A549 (cell line): Measurements from ENCODE around the gene VSTM4. TPM values are rescaled to one million over a fixed set of nuclear protein-coding genes. Genes with fewer than 3 reads are reported as not detected.

Source experiments
- ATAC-seq, 2 experiments: fragments of 200-7000 bp in 1 of 2; fragments of >200 bp in 1 of 2; cut with Nextera tagmentation in 1 of 2; cut with Tn5 transposase in 1 of 2; 3 replicates each; pipeline versions ENCODE4 v1.8.0 to v1.9.1; 2018 to 2020; ENCODE audit warnings: mild to moderate bottlenecking in 1 of 2, moderate library complexity in 1 of 2
- CTCF ChIA-PET: fragments of 300-600 bp; sonication (Branson Sonifier 250); formaldehyde crosslinking; extraction: SDS; loops from one replicate; lab custom pipeline; 2021; ENCODE audit warnings: antibody characterized with exemption, inconsistent platforms; lab: Yijun Ruan, JAX
- POLR2A ChIA-PET: fragments of 350-600 bp; formaldehyde crosslinking; extraction: SDS; loops from one replicate; lab custom pipeline; 2021; ENCODE audit warnings: antibody characterized with exemption, inconsistent platforms; lab: Yijun Ruan, JAX
- DNase-seq, 2 experiments: peaks; one replicate each; pipeline versions ENCODE4 v3.0.0 to v3.0.0-alpha.2; 2011 to 2016; ENCODE audit warnings: low read depth in 1 of 2, low spot score in 1 of 2
- FAIRE-seq: peaks from 2 replicates; lab custom pipeline; 2011; peaks lifted over from hg19 to GRCh38; lab: Jason Lieb, UNC
- H3K27ac ChIP-seq, 2 experiments: fragments of >200 bp; sonication (Bioruptor Twin); formaldehyde crosslinking; 3 replicates each; pipeline ENCODE4 v1.5.1; 2016 to 2017
- H3K4me1 ChIP-seq: fragments of >200 bp; sonication (Bioruptor Twin); formaldehyde crosslinking; 3 replicates; pipeline ENCODE4 v1.6.1; 2016
- H3K4me2 ChIP-seq: fragments of >200 bp; sonication (Bioruptor Twin); formaldehyde crosslinking; 3 replicates; pipeline ENCODE4 v1.6.1; 2016
- H3K4me3 ChIP-seq: fragments of >200 bp; sonication (Bioruptor Twin); formaldehyde crosslinking; 3 replicates; pipeline ENCODE4 v1.5.1; 2016
- H3K9me3 ChIP-seq: fragments of >200 bp; sonication (Bioruptor Twin); formaldehyde crosslinking; 3 replicates; pipeline ENCODE4 v1.6.1; 2016
- BHLHE40 ChIP-seq: IDR thresholded peaks from 2 replicates; pipeline ENCODE4 v1.6.1; 2012; ENCODE audit warnings: low read depth, low read length, inconsistent platforms
- CBX2 ChIP-seq: fragments of 200-600 bp; sonication (generic); IDR thresholded peaks from 2 replicates; pipeline ENCODE4 v1.6.1; 2016; ENCODE audit warnings: low read depth, mild to moderate bottlenecking, borderline replicate concordance
- CHD2 ChIP-seq: fragments of 150-350 bp; IDR thresholded peaks from 2 replicates; pipeline ENCODE4 v1.6.1; 2014; ENCODE audit warnings: low read length; ENCODE audit not compliant: partially characterized antibody
- E2F6 ChIP-seq: IDR thresholded peaks from 2 replicates; pipeline ENCODE4 v1.6.1; 2012; ENCODE audit warnings: low read depth, borderline replicate concordance
- ELK1 ChIP-seq: fragments of 150-350 bp; IDR thresholded peaks from 2 replicates; pipeline ENCODE4 v1.6.1; 2014; ENCODE audit warnings: low read depth, mild to moderate bottlenecking, low read length
- HOXB5 ChIP-seq: fragments of 250-450 bp; sonication (Bioruptor Pico); IDR thresholded peaks from 2 replicates; pipeline ENCODE4 v1.5.0; 2020; ENCODE audit warnings: mild to moderate bottlenecking, moderate library complexity
- JUN ChIP-seq, 2 experiments: fragments of >200 bp; sonication (Bioruptor Twin); formaldehyde crosslinking; IDR thresholded peaks; 2 replicates in 1 of 2; 3 replicates in 1 of 2; pipeline ENCODE4 v1.6.1; 2016 to 2017
- MAFK ChIP-seq: fragments of 450-650 bp; IDR thresholded peaks from 2 replicates; pipeline ENCODE4 v1.6.1; 2014; ENCODE audit not compliant: partially characterized antibody
- MAX ChIP-seq: IDR thresholded peaks from 2 replicates; pipeline ENCODE4 v1.6.1; 2012
- MAZ ChIP-seq: fragments of 150-350 bp; IDR thresholded peaks from 2 replicates; pipeline ENCODE4 v1.6.1; 2014; ENCODE audit warnings: antibody characterized with exemption, low read depth, low read length, borderline replicate concordance
- MYC ChIP-seq: IDR thresholded peaks from 2 replicates; pipeline ENCODE4 v1.6.1; 2012; ENCODE audit warnings: mild to moderate bottlenecking, inconsistent platforms, low read length, improper control_type of control experiment, borderline replicate concordance
- NPAS2 ChIP-seq: fragments of 250-450 bp; sonication (Bioruptor Pico); IDR thresholded peaks from 2 replicates; pipeline ENCODE4 v1.8.0; 2022; ENCODE audit warnings: mild to moderate bottlenecking, moderate library complexity, borderline replicate concordance
- PHF8 ChIP-seq: fragments of 200-600 bp; sonication (generic); IDR thresholded peaks from 2 replicates; pipeline ENCODE4 v1.6.1; 2016; ENCODE audit warnings: low read depth, mild to moderate bottlenecking, antibody characterized with exemption, moderate library complexity, borderline replicate concordance
- POLR2A ChIP-seq: IDR thresholded peaks from 2 replicates; pipeline ENCODE4 v1.6.1; 2012; ENCODE audit warnings: mild to moderate bottlenecking, low read length
- SMC3 ChIP-seq: fragments of >200 bp; sonication (Bioruptor Twin); formaldehyde crosslinking; IDR thresholded peaks from 3 replicates; pipeline ENCODE4 v1.6.1; 2018; ENCODE audit warnings: inconsistent platforms
- TP53 ChIP-seq: fragments of 250-450 bp; sonication (Bioruptor Pico); IDR thresholded peaks from 2 replicates; pipeline ENCODE4 v1.5.0; 2021; ENCODE audit warnings: mild to moderate bottlenecking, moderate library complexity
- ZC3H11A ChIP-seq: fragments of 450-650 bp; IDR thresholded peaks from 2 replicates; pipeline ENCODE4 v1.6.1; 2014; ENCODE audit warnings: antibody characterized with exemption, mild to moderate bottlenecking
- ZFP36 ChIP-seq: fragments of 450-650 bp; IDR thresholded peaks from 2 replicates; pipeline ENCODE4 v1.6.1; 2014; ENCODE audit warnings: borderline replicate concordance; ENCODE audit not compliant: partially characterized antibody
- ZNF302 ChIP-seq: fragments of 250-450 bp; sonication (Bioruptor Pico); IDR thresholded peaks from 2 replicates; pipeline ENCODE4 v1.9.0; 2021; ENCODE audit warnings: inconsistent platforms, mild to moderate bottlenecking, moderate library complexity
- WGBS: methylation state at CpG from one replicate; pipeline ENCODE4 v1.1.6; 2017; ENCODE audit errors: missing lambda C conversion rate; 5-methylcytosine and 5-hydroxymethylcytosine counted together
- polyA plus RNA-seq, 4 experiments: library from polyadenylated mRNA; depleted of rRNA in 3 of 4; stranded (reverse); fragments of >200 nt; fragmentation: RNase III in 1 of 4; extraction: RNeasy Plus Mini Kit Qiagen cat#74134 plus additional on column Dnase treatment in 1 of 4; gene quantifications; 2 replicates in 3 of 4; 3 replicates in 1 of 4; pipeline ENCODE4 v1.2.3, GENCODE V29; 2011 to 2017
- TF ChIP-seq, protein P1 (sequence below): fragments of 250-450 bp; sonication (Bioruptor Pico); IDR thresholded peaks from 2 replicates; pipeline ENCODE4 v1.5.0; 2021; ENCODE audit warnings: mild to moderate bottlenecking, moderate library complexity, borderline replicate concordance
- TF ChIP-seq, protein P2 (sequence below): fragments of >200 bp; sonication (Bioruptor Twin); formaldehyde crosslinking; IDR thresholded peaks from 3 replicates; pipeline ENCODE4 v1.5.1; 2016

The VSTM4 gene
- polyA plus RNA-seq, 2 of the 4 experiments (the other 2 are of a cell fraction) = 0.18 to 0.53 TPM

DNA sequence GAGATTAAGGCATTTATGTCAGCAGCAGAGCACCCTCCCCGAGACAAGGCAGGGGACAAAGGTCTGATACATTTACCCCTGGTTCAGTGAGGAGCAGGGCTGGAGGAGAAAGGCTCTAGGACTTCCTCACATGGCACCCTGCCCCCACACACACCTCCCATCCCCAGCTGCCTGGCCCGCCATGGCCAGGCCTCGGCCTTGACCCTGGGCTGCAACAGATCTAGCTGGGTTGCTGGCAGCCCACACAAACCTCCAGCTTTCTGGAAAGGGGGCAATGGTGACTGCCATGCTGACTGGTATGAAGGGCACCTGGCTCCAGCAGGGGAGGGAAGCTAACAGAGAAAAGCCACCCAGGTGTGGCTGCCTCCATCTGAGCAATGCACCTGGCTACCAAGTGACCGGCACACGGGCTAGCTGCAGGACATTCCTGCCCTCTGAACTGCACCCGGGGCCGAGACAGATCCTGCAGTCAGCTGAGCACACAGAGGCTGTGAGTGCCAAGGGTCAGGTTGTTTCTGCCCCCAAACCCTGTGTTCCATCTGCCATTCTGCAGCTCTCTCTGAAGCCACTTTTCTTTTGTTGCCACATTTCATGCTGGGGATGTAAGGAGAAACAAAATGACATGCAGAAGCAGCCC is 89.9 kb downstream of the VSTM4 start:
- no peak for DNase-seq
- no peak overlapping the region for H3K4me2 ChIP-seq
- no peak for FAIRE-seq
- TF ChIP-seq PHF8 (no peak), TP53 (CRISPR knock-in tag) (no peak), NPAS2 (CRISPR knock-in tag) (no peak), CBX2 (no peak), ZNF302 (CRISPR knock-in tag) (no peak), JUN (IDR thresholded peaks at IDR 0.05) (no peak), ZC3H11A (no peak), ELK1 (no peak)
- TF ChIP-seq, all 56 proteins: peak for 0
- ChIA-PET CTCF (no interaction called here), POLR2A (no interaction called here)
- ATAC-seq = no peak
- Histone ChIP-seq H3K27ac (no peak overlapping the region), H3K4me1 (no peaks in the 10 kb centered on the region), H3K4me3 (no peak overlapping the region), H3K9me3 (no peaks in the 10 kb centered on the region)
- 20% methylated on average over 6 of the region's 7 CpGs for WGBS

GRCh38 chr10:49024484-49024883 is 90.8 kb downstream of the VSTM4 start:
- no peak for ATAC-seq
- POLR2A ChIA-PET = no interaction called here
- CTCF ChIA-PET = no interaction called here

More at GRCh38 chr10:49024484-49024883, 90.8 kb downstream of the VSTM4 start:
- Histone ChIP-seq H3K9me3 (no peaks in the 10 kb centered on the region), H3K27ac (no peak overlapping the region), H3K4me3 (no peak overlapping the region), H3K4me1 (no peaks in the 10 kb centered on the region), H3K4me2 (no peak overlapping the region)
- DNase-seq (no peak), FAIRE-seq (no peak)
- TF ChIP-seq, protein P1, sequence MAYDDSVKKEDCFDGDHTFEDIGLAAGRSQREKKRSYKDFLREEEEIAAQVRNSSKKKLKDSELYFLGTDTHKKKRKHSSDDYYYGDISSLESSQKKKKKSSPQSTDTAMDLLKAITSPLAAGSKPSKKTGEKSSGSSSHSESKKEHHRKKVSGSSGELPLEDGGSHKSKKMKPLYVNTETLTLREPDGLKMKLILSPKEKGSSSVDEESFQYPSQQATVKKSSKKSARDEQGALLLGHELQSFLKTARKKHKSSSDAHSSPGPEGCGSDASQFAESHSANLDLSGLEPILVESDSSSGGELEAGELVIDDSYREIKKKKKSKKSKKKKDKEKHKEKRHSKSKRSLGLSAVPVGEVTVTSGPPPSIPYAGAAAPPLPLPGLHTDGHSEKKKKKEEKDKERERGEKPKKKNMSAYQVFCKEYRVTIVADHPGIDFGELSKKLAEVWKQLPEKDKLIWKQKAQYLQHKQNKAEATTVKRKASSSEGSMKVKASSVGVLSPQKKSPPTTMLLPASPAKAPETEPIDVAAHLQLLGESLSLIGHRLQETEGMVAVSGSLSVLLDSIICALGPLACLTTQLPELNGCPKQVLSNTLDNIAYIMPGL (CRISPR knock-in tag) = no peak
- TF ChIP-seq BHLHE40 (no peak), HOXB5 (CRISPR knock-in tag) (no peak), CHD2 (no peak), MAX (no peak), SMC3 (no peak), MAZ (no peak), ZFP36 (no peak), PHF8 (no peak), MAFK (no peak), E2F6 (no peak), MYC (no peak), POLR2A (no peak)
- TF ChIP-seq, protein P2, sequence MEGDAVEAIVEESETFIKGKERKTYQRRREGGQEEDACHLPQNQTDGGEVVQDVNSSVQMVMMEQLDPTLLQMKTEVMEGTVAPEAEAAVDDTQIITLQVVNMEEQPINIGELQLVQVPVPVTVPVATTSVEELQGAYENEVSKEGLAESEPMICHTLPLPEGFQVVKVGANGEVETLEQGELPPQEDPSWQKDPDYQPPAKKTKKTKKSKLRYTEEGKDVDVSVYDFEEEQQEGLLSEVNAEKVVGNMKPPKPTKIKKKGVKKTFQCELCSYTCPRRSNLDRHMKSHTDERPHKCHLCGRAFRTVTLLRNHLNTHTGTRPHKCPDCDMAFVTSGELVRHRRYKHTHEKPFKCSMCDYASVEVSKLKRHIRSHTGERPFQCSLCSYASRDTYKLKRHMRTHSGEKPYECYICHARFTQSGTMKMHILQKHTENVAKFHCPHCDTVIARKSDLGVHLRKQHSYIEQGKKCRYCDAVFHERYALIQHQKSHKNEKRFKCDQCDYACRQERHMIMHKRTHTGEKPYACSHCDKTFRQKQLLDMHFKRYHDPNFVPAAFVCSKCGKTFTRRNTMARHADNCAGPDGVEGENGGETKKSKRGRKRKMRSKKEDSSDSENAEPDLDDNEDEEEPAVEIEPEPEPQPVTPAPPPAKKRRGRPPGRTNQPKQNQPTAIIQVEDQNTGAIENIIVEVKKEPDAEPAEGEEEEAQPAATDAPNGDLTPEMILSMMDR = no peak
- 28% methylated on average over 3 of the region's 3 CpGs for WGBS
